Neural cell (in vitro differentiated cells): ENCODE results near the gene CAMSAP2.

Experiments
- EP300 ChIP-seq: fragments of 450-650 bp; conservative IDR thresholded peaks from 2 replicates; pipeline ENCODE4 v1.6.1; 2014; ENCODE audit warnings: antibody characterized with exemption, mild to moderate bottlenecking, moderate library complexity; ENCODE audit not compliant: poor library complexity, severe bottlenecking
- EZH2 ChIP-seq: fragments of 200-600, 300-800 bp; shearing (Covaris generic), sonication (generic); IDR thresholded peaks from 2 replicates; pipeline ENCODE4 v1.6.1; 2014; ENCODE audit warnings: antibody characterized with exemption, low read length, borderline replicate concordance, mild to moderate bottlenecking; ENCODE audit not compliant: insufficient read depth, poor library complexity, severe bottlenecking
- TAF1 ChIP-seq: IDR thresholded peaks from 2 replicates; pipeline ENCODE4 v1.6.1; 2012; ENCODE audit warnings: low read depth
- TF ChIP-seq, protein P1 (sequence below): fragments of 450-650 bp; IDR thresholded peaks from 2 replicates; pipeline ENCODE4 v1.5.1; 2014; ENCODE audit warnings: antibody characterized with exemption, mild to moderate bottlenecking, moderate library complexity; ENCODE audit not compliant: poor library complexity, severe bottlenecking

DNA sequence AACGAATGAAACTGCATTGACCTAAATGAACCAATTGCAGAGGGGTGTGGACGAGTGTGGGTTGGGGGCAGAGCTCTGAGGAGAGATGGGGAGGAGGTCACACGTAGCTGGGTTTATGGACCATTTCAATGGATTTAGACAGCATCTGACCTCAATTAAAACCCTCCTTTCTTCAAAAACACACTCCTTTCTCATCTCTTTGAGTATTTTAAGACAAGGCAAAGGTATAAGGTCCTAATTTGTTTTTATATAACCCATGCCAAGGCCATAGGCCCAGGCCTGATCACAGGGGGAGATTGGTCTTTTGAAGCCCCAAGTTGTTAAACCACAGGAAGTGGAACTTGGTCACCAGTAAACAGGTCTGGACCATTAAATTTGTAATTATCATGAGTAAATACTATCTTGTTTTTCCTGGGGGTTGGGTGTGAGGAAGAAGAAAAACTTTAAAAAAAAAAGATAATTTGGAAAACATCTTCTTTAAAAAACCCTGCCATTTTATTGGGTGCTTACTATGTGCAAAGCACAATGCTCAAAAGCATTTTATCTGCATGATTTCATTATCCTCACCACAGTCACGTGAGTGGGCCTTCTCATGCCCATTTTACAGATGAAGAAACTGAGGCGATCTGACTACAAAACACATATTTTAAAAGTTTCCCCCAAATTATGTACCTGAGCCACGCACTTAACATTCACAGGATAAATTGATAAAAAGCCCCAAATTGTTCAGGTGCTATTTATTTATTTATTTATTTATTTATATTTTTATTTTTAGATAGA lies 147.1 kb downstream of the CAMSAP2 start:
- TF ChIP-seq, protein P1, sequence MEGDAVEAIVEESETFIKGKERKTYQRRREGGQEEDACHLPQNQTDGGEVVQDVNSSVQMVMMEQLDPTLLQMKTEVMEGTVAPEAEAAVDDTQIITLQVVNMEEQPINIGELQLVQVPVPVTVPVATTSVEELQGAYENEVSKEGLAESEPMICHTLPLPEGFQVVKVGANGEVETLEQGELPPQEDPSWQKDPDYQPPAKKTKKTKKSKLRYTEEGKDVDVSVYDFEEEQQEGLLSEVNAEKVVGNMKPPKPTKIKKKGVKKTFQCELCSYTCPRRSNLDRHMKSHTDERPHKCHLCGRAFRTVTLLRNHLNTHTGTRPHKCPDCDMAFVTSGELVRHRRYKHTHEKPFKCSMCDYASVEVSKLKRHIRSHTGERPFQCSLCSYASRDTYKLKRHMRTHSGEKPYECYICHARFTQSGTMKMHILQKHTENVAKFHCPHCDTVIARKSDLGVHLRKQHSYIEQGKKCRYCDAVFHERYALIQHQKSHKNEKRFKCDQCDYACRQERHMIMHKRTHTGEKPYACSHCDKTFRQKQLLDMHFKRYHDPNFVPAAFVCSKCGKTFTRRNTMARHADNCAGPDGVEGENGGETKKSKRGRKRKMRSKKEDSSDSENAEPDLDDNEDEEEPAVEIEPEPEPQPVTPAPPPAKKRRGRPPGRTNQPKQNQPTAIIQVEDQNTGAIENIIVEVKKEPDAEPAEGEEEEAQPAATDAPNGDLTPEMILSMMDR: no peak
- no peak for TF ChIP-seq TAF1
- TF ChIP-seq EZH2: no peak
- TF ChIP-seq EP300: no peak
